Measurements from ENCODE around the gene CACNA1I.
"Not testable (repeated sequence)": the region's sequence is repeated elsewhere in the genome, so short reads cannot be mapped to it uniquely, and the experiment has no call there.

Gene CACNA1I

DNA sequence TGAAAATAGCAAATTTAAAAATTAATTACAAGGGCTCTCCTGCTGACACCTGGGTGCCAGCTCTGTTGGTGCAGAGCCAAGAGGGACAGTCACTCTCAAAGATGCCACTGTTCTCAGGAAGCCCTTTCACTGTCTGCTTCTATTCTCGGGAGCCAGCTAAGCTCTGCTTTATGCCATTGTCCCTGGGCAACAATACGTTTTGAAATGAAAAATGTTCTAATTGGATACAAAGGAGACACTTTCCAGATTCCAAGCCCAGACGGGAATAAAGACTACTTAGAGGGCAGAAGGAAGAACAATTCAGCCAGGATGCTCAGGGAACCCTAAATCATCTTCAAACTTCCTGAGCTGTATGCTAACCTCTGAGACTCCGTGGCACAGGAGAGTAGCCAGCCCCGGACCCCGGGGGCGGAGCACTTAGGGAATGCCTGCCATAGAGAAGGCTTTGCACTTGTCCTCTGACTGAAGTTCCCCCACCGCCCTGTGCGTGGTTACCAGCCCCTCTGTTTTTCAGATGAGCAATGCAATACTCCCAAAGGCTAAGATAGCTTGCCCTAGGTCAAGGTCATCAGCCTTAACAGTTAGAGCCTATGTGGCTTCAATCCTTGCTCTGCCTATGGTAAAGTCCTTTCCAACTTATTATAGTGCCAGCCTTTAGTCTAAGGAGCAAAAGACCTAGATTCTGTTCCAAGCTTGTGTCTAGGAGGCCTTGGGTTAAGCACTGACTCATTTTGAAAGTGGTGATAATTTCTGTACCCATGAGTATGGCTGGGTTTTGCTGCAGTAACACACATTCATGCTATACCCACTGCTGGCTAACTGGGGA, 150.9 kb downstream of the CACNA1I start:
- no peak for DNase-seq

DNA sequence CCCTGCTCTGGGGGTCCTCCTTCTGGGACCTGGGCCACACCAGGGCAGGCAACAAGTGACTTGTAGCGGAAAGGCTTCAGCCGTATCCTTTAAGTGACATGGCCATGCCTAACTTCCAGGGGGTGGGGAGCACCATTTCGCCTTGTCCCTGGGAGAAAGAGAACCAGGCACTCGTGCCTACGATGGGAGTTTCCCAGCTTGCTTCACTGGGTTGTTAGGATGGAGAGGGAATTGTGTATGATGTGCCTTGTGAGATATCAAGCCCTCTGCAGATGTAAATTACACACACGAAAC, 151.4 kb downstream of the CACNA1I start:
- no peak for DNase-seq

DNA sequence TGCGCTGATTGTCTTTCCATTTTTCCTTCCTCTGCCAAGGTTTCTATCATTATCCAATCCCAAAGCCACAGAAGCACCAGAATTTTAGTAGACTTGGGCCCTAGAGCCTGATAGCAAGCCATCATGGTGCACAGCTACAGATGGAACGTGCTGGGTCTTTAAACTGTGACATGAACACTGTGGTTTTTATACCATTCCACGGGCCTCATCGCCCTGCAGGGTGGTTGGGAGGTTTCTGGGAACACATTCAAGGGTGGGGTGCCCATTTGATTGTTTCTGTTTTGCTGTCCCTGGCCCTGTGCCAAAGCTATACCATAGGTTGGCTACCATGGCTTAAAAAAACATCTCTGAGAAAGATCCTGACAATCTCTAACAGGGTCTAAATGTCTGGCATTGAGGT, 151.9 kb downstream of the CACNA1I start:
- no peak for DNase-seq

DNA sequence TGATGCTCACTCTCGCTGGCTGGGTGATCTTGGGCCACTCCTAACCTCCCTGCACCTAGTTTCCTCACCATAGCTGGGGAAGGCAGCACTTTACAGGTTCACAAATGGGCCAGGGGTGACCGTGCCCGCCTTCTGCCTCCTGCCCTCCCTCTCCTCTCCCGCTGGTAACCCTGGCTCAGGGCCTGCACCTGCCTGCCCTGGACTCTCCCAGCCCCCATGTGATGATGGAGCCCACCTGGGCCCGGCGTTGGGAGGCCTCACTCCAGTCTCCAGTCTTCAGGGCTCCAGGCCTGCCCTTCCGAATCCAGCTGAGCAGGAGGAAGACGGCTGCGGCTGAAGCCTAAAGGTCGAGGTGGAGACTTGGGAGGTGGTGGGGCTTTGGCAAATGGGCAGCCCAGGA, 152.9 kb downstream of the CACNA1I start:
- DNase-seq, result no peak

DNA sequence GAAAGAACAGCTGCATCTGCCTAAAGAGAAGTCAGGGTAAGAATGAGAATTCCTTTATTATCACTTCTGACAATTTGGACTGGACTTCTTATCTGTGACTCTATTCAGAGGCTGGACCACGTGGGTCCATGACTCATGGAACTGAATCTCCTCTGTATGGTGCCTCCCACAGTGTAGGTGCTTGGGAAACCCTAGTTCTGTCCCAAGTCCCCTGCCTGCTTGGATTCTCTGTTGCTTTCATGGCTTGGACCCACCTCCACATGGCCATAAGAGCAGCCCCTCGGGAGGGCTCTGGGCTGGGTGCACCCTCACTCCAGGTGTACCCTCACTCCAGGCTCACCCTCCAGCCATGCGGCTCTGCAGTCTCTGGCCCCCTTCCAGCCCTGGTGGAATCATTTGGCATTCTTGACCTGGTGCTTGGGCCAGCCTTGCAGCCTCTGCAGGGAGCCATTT, 153.4 kb downstream of the CACNA1I start:
- no peak for DNase-seq

DNA sequence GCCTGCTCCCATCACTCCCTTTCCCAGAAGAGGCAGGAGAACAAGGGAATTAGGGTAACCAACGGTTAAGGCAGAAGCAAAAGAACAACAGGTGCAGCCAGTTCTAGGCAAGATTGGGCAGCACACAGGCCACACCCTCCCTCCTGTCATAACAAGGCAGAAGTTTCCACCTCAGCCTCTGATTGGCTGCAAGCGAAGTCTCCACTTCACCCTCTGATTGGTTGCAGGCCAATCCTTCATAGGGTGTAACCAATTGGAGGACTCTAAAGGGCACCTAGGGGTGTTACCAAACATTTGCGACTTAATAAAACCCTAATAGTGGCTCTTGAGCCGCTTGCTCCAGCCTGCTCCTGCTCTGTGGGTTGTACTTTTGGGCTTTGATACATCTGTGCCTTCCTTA, 153.8 kb downstream of the CACNA1I start:
- no peak for DNase-seq

DNA sequence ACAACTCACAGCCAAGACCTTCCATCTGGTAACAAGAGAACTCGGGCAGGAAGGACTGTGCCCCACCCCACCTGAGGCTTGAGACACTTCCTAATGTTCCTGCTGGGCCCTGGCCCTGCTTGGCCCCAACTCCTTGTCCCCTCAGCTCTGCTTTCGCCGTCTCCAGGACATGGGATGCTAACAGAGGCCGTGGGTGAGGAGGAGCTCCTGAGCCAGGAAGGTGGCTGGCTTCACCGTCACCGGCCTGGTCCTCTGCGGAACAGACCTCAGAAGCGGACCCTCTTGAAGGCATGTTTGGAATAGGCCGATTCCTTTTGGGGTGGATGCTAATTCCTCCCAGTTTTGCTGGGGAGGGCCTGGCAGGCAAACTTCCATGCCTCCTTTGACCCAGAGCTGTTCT, 154.3 kb downstream of the CACNA1I start:
- DNase-seq, result no peak

DNA sequence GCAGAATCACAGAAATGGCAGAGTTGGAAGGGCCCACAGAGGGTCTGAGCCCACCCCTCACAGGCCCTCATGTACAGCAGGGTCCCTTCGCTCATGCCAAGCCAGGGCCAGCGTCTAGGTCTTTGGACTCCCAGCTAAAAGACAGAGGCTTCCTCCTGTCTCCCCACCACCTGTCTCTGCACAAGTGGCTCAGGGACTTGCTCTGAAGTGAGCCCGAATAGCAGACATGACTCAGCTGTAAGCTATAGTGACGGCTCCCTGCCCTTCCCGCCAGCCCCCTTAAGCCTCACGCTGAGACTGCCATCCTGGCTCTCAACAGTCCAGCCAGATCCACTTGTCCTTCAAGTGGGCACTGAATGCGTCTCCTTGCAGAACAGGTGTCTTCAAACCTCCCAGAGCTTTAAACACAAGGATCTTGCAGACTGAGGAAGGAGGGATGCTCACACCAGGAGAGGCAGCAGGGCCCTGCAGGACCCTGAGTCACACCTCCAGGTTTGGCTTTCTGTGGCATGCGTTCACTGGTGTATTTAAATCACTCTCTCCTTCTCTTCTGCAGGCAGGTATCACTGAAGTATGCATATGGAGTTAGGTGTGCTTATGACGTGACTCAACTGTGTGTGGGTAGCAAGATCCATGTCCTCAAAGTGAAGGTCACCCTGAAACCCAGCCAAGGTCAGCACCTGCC, 154.9 kb downstream of the CACNA1I start:
- DNase-seq, result no peak

DNA sequence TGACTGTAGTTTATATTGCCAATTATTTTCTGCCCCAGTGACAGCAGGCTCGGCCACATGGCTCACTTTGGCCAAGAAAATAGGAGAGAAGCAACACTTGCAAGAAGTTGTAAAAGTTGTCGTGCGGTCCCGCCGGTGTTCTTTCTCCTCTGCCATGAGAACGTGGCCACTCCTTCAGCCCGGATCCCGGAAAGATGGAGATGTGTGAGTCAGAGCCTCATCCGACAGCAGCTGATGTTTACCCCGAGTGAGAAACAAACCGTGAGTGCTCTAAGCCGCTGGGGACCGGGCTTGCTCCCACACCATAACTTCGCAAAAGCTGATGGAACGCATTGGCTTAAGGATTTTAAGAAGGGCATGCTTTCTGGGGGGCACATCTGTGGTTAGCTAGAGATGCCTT, 157.0 kb downstream of the CACNA1I start:
- no peak for DNase-seq

DNA sequence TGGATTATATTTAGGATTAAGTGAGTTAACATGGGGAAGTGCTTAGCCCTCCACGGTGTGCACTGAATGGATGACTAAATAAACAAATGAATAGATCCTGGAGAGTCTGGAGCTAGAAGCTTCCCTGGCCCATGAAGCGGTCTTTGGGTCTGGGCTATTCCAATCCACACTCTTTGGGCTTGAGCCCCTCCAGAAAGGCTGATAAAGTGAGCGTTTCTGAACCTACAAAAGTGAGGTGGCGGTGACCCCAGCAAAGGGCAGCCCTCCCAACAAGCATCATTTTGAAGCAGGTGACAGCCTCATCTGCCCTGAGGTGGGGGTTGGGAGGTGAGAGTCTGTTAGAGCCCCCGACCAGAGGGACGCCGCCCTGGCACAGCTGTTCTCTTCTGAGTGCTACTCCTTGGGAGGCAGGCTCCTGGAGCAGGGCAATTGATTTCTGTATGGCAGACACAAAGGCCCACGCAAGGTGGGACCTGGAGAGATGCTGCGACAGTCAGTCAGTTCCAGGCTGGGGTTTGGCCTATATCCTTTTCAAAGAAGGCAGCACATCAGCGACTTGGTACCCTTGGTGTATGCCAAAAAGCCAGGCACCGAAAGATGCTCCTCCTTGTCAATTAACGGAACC, 157.8 kb downstream of the CACNA1I start:
- no peak for DNase-seq

DNA sequence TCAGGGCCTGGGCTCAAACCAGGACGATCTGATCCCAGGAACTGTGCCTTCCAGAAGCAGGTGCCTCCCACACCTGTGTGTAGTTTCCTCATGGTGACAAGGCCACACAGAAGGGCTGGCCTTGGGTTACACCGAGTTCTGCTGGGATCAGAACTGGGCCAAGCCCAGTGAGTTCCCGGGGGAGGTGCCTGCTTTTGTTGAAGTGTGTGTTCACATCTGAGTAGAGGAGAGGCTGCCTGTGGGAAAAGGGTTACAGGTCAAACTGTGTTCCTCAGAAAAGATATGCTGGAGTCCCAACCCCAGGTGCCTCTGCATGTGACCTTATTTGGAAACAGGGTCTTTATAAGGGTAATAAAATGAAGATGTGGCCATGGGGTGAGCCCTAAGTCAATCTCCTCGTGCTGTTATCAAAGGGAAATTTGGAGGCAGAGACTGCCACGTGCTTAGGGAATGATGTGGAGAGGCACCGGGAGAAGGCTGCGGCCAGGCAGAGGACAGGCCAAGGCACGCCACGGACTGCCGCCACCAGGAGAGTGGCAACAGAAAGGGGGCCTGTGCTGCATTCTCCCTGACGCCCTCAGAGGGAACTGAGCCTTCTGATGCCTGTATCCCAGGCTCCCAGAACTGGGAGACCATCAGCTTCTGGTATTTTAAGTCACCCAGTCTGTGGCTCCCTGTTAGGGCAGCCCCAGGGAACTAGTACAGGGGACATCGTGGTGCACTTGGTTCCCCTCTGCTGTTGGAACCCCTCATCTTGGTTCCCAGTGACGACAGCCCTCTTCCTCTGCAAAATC, 158.8 kb downstream of the CACNA1I start:
- DNase-seq, result no peak

DNA sequence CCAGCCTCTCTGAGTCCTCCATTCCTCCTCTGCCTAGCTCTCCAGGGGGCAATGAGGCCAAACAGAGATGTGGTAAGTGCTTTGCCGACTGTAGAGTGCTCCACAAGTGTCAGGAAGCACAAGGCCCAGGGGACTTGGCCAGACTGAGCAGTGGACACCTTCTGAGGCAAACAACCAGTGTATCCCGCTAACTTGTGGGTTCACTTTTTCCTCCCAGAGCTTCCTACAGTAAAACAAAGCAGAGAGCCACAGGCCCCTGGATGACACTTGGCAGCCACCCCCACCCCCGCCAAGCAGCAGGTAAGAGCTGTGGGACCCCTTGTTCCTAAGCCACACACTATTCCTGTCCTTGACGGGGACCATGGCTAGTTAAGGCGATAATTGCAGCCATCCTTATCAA, 160.9 kb downstream of the CACNA1I start:
- no peak for DNase-seq

DNA sequence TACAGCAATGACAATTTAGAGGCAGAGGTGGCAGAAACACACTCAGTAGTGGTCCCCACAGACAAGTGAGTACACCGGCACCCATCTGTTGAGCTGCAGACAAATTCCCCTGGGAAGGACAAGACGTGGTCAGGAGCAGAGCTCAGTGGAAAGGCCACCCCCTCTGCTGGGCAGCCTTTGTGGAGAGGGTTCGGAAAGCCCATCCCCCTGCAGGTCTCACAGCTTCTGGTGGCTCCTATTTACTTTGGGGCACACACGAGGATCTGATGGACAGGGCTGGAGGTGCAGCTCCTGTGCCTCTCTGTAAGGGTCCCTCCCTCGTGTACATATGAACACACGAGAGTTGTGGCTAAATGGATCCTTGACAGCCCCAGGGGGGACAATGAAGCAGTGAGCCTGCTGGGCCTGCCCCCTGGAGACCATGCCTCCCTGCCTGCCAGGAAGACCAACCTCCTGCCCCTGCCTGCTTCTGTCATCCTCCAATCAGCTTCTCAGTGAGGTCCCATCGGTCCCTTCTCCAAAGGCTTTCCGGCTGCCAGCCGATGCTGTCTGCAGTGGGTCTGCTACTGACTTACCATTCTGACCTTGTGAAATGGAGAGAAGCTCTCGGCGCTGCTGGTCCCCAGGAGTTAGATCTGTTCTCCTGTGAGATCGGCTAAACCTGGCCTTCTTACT, 161.5 kb downstream of the CACNA1I start:
- DNase-seq, result no peak

DNA sequence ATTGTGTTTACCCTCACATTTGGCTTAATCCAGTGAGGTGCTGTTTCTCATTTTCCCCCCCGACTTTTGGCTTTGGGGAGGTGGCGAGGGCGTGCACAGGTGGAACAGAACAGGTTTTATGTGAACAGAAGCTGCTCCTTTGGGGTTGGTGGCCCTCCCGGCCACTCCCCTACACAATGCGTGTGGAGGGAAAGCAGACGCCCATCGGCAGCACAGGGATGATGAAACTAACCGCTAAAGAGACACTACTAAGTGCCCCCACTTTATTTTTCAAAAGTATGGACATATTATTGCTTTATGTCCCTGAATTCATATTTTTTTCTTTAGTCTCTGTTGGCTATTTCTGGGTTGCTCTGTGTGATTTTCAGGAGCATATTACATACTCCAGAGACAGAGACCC, 162.1 kb downstream of the CACNA1I start:
- no peak for DNase-seq

DNA sequence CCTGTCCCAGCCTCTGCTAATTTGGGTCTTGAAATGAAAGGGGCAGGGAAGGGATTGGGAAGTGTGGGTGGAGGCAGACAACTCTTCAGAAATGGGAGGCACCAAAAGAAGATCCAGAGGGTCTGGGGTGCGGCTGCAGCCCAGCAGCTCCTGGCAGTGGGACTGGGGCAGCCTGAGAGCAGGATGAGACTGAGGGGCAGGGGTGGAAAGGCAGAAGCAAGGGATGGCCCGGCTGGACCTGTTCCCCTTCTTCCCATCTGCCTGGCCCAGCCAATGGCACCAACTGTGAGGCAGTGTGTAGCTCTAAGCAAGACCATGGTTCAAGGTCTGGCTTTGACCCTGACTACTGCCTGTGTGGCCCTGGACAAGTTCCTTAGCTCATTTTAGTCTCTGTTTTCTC, 162.6 kb downstream of the CACNA1I start:
- DNase-seq, result no peak

DNA sequence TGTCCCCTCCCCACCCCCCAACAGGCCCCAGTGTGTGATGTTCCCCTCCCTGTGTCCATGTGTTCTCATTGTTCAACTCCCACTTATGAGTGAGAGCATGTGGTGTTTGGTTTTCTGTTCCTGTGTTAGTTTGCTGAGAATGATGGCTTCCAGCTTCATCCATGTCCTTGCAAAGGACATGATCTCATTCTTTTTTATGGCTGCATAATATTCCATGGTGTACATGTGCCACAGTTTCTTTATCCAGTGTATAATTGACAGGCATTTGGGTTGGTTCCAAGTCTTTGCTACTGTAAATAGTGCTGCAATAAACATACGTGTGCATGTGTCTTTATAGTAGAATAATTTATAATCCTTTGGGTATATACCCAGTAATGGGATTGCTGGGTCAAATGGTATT, 163.5 kb downstream of the CACNA1I start:
- DNase-seq, result not testable (repeated sequence)

DNA sequence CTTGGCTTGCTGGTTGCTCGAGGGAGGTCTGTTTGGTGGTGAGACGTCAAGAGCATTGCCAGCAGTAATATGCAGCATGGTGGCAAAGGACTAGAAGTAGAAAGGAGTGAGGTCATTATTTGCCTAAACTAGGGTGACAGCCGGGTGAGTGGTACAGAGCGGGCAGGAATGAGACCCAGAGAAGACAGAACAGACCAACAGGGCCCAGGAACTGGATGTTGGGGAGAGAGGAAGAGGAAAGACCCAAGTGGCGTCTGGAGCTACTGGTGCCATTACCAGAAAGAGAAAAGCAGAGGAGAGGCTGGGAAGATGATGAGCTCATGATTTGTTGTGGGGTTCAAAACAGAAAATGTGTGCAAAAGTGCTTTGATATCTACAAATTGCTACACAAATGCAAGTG, 164.3 kb downstream of the CACNA1I start:
- no peak for DNase-seq

DNA sequence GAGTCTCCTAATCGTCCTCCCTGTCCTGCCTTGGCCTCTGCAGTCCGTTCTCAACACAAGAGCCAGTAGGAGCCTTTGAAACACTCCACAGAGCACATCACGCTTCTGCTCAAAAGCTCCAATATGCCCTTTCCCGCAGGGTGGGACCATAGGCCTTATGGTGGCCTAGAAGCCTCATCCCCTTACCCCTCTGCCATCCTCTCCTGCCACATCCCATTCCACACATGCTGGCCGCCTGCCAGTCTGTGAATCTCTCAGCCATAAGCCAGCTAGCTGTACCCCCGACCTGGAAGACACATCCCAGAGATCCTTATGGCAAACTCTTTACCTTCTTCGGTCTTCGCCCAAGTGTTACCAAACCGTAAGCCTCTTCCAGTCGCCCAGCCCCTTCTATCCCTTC, 165.2 kb downstream of the CACNA1I start:
- DNase-seq, result no peak

DNA sequence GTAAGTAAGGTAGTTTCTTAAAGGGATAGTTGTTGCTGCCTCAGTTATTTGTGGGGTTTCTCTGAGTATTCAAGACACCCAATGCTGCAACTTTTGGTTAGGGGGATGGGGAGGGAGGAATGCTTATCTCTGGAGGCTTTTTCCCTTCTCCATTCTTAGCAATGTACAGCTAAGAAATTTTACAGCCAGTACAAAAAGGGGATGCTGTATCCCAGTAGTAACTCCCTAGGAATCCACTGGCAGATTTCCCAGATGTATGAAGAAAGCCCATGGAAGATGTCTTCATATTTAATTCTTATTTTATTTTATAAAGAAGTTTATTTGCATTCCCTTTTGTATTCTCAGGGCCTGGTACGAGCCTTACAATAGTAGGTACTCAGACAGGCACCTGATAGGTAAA, 168.2 kb downstream of the CACNA1I start:
- DNase-seq, result no peak
